Measurements from ENCODE around the gene GBP4.
"Not testable (repeated sequence)": the region's sequence is repeated elsewhere in the genome, so short reads cannot be mapped to it uniquely, and the experiment has no call there.

Gene GBP4

GRCh38 chr1:89198491-89199072 lies at the start of gene GBP4:
TSS of gene GBP4 (minus strand) at chr1:89198942. CDS start at chr1:89198834, 108 bp downstream.
- no peak for DNase-seq (ENCODE audit: low spot score)

- no peak for DNase-seq (ENCODE audit: low spot score)
These were observed 44.3 kb upstream of the GBP4 start for GRCh38 chr1:89243046-89243445.

- no peak for DNase-seq (ENCODE audit: low spot score)
These were observed 22.6 kb upstream of the GBP4 start for GRCh38 chr1:89221341-89221740.

- DNase-seq (ENCODE audit: low spot score): not testable (repeated sequence)
These were observed 21.1 kb upstream of the GBP4 start for GRCh38 chr1:89219851-89220250.

GRCh38 chr1:89218941-89219340 lies 20.2 kb upstream of the GBP4 start:
- not testable (repeated sequence) for DNase-seq (ENCODE audit: low spot score)

- DNase-seq (ENCODE audit: low spot score): no peak
These were observed 14.6 kb upstream of the GBP4 start for GRCh38 chr1:89213347-89213746.

- DNase-seq (ENCODE audit: low spot score): no peak
These were observed 12.4 kb upstream of the GBP4 start for GRCh38 chr1:89211035-89211634.

GRCh38 chr1:89206373-89206772 lies 7.6 kb upstream of the GBP4 start:
- no peak for DNase-seq (ENCODE audit: low spot score)

GRCh38 chr1:89203166-89203565 lies 4.4 kb upstream of the GBP4 start:
- no peak for DNase-seq (ENCODE audit: low spot score)

- DNase-seq (ENCODE audit: low spot score): no peak
These were observed 2.5 kb upstream of the GBP4 start for GRCh38 chr1:89201106-89201794.

- DNase-seq (ENCODE audit: low spot score): no peak
These were observed 1.9 kb upstream of the GBP4 start for GRCh38 chr1:89200663-89201062.

- no peak for DNase-seq (ENCODE audit: low spot score)
These were observed 836 bp upstream of the GBP4 start for GRCh38 chr1:89199525-89200031.

GRCh38 chr1:89198081-89198480 lies 661 bp downstream of the GBP4 start:
- DNase-seq (ENCODE audit: low spot score): no peak

GRCh38 chr1:89195476-89195875 lies 3.3 kb downstream of the GBP4 start:
- no peak for DNase-seq (ENCODE audit: low spot score)

- no peak for DNase-seq (ENCODE audit: low spot score)
These were observed 7.4 kb downstream of the GBP4 start for GRCh38 chr1:89191314-89191713.

- DNase-seq (ENCODE audit: low spot score): no peak
These were observed 8.7 kb downstream of the GBP4 start for GRCh38 chr1:89190017-89190416.

- no peak for DNase-seq (ENCODE audit: low spot score)
These were observed 19.4 kb downstream of the GBP4 start for GRCh38 chr1:89179343-89179742.

- no peak for DNase-seq (ENCODE audit: low spot score)
These were observed 21.8 kb downstream of the GBP4 start for GRCh38 chr1:89176971-89177370.

GRCh38 chr1:89175601-89176256 lies 23.0 kb downstream of the GBP4 start, which contains the start of gene GBP7:
TSS of gene GBP7 (minus strand) at chr1:89176003. CDS start at chr1:89171935, 4,068 bp downstream.
- DNase-seq (ENCODE audit: low spot score): no peak

GRCh38 chr1:89174491-89174890 lies 24.3 kb downstream of the GBP4 start:
- DNase-seq (ENCODE audit: low spot score): no peak

- no peak for DNase-seq (ENCODE audit: low spot score)
These were observed 26.1 kb downstream of the GBP4 start for GRCh38 chr1:89172468-89173143.

GRCh38 chr1:89171067-89171438 lies 27.7 kb downstream of the GBP4 start:
- DNase-seq (ENCODE audit: low spot score): no peak
